ENCODE measurements around the gene GBGT1.

Gene GBGT1

GRCh38 chr9:133160742-133161546 is 2.8 kb downstream of the GBGT1 start:
- peak; percentile 38 for DNase-seq

DNA sequence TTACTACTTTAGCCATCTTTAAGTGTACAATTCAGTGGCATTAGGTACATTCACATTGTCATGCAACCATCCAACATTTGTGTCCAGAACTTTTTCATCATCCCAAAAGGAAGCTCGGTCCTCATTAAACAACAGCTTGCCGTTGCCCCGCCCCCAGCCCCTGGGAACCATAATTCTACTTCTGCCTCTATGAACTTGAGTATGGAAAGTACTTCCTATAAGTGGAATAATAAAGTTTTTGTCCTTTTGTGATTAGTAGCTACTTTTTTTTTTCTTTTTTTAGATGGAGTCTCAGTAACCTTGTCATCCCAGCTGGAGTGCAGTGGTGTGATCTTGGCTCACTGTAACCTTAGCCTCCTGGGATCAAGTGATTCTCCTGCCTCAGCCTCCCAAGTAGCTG is 5.0 kb downstream of the GBGT1 start:
- DNase-seq, result no peak

DNA sequence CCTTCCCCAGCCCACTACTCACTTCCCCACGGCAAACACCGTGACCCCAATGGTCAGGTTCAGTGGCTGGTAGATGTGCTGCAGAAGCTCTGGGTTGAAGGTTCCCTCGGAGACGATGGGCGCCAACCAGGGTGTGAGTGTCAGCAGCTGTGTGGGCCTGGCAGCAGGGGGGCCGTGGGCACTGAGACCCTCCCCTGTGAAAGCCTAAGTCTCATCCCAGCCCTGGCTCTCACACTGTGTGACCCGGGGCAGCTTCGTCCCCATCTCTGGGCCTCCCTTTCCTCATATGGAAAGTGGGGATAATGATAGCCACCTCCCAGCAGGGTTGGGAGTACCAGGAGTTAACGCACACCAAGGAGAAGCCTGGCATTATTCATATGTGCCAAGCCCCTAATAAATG is 8.6 kb downstream of the GBGT1 start:
- DNase-seq, result no peak

- no peak for DNase-seq
Measured at GRCh38 chr9:133154097-133154989, 9.4 kb downstream of the GBGT1 start.

DNA sequence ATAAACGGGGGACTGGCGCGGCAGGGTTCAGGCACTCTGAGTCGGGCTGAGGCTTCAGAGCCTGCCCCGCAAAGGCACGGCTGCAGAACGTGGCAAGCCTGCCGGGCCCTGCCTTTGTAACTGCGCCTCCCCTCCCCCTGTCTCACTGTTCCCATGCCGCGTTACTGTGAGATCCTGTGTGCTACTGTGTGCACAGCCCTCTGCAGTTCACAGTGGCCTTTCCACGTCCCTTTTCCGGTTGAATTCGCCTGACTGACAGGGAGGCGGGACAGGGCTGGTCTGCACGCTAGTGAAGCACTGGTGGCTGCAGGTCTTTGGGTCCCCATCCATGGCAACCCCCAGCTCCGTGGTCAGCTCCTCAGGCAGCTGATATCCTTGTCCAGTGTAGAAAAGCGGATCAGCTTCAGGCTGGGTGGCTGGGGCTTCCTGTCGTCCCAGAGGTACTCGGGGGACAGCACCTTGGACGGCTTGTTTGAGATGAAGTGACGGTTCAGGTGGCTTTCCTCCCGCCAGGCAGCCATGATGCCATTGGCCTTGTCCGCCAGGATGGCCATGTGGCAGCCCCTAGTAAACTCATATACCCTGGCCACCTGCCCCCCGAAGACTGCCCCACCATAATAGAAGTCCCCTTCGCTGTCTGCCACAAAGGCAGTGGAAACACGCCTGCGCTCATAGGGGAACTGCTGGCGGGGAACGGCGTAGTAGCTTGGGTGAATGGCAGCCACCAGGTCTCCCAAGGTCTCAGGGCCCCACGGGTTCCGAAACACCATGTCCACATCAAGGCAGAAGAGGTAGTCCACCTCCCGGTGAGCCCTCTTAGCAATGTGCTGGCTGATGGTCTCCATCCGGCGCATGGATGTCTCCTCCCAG is 10.3 kb downstream of the GBGT1 start:
- no peak for DNase-seq

- no peak for DNase-seq
Measured at GRCh38 chr9:133151601-133152525, 11.9 kb downstream of the GBGT1 start.

GRCh38 chr9:133151041-133151440 is 12.7 kb downstream of the GBGT1 start:
- DNase-seq, result no peak

DNA sequence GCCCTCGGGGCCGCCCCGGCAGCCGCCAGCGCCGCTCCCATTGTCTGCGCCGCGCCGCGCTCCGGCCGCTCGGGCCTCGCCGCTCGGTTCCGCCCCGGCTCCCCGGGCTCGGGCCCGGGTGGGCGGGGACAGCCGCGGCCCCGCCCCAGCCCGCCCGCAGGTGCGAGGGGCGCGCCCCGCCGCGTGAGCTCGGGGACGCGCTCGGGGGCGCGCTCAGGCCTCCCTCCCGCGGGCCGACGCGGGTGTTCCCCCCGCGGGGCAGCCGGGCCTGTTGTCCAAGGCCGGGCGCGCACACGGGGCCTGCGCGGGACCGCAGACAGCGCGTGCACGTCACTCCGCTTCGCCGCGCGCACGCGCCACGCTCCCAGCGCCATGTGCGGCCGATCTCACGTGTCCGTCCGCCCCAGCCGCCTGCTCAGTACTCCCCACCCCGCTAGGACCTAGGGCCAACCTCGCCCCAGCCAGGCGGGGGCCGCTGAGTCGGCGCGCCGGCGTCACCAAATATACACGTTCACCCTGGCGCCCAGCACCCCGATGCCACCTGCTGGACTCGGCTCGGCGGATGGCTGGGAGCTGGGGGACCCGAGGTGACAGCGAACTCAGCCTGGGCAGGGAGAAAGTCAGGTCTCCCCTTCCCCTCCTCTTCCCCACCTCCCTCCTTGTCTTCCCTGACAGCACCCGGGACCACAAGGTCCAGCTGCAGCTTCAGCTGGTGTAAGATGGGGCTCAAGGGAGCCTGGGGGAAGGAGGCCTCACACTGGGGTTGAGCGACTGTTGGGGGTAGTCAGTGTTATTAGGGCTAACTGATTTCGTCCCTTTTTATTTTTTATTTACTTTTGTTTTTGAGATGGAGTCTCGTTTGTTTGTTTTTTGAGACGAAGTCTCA is 14.3 kb downstream of the GBGT1 start:
- DNase-seq, result peak; percentile 96

DNA sequence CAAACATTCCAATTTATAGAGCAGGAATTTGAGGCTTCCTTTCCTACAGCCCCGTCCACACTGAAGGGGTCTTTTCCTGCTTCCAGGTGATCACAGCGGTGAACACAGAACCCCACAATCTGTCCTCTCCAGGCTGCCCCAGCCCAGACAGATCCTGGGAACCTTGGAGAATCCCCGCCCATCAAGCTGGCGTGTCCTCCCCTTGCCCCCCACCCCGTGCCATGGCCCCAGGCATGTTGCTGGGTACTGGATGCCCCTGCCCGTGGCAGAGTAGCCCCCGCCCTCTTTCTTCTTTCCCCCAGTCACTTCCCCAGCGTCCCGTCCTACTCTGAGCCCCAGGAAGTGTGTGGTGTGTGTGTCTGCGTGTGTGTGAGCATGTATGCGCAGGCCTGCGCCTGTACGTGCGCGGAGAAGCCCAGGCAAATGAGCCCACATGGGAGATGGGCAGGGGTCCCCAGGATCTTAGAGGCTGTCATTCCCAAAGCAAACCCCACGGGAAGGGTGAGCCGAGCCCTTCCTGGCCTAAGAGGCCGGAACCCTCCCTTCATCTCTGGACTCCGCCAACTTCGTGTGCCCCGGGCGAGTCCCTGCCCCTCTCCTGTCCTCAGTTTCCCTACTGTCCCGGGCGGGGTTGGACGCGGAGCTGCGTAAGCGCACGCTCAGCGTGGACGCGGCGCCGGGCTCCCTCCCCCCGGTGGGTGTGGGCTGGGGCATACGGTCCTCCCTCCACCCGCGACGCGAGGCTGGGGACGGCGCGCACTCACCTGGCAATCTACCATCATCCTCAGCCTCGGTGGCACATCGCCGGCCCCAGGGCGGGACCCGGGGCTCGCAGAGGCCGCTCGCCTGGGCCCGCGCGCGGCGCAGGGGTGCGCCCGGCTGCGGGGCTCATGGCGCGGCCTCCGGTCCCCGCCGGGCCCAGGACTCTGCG is 15.2 kb downstream of the GBGT1 start:
- DNase-seq, result peak; percentile 77

GRCh38 chr9:133147412-133148198 is 16.1 kb downstream of the GBGT1 start:
- DNase-seq, result peak; percentile 92

DNA sequence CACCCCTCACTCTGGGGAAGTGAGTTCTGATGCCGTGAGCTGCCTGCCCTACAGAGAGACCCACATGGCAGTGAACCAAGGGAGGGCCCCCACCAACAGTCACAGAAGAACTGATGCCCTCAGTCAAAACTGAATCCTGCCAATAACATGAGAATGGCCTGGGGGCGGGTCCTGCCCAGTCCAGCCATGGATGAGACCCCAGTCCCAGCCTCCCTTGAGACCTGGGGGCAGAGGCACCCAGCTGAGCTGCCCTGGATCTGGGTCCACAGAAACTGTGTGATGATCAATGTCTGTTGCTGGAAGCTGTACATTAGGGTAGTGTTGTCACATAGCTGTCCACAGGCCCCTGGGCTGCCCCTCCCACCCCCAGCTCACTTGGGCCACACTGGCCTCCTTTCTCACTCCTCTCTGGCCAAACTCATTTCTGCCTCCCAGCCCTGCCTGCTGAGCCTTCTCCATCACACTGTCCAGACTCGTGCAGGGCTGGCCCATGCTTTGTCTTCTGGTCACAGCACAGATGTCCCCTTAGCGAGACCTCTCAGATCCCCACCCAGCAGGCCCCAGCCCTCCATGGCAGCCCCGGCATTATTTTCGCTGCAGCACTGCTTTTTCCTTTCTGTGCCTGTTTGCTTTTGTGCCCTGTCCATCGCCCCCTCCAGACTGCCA is 16.8 kb downstream of the GBGT1 start:
- DNase-seq, result no peak

DNA sequence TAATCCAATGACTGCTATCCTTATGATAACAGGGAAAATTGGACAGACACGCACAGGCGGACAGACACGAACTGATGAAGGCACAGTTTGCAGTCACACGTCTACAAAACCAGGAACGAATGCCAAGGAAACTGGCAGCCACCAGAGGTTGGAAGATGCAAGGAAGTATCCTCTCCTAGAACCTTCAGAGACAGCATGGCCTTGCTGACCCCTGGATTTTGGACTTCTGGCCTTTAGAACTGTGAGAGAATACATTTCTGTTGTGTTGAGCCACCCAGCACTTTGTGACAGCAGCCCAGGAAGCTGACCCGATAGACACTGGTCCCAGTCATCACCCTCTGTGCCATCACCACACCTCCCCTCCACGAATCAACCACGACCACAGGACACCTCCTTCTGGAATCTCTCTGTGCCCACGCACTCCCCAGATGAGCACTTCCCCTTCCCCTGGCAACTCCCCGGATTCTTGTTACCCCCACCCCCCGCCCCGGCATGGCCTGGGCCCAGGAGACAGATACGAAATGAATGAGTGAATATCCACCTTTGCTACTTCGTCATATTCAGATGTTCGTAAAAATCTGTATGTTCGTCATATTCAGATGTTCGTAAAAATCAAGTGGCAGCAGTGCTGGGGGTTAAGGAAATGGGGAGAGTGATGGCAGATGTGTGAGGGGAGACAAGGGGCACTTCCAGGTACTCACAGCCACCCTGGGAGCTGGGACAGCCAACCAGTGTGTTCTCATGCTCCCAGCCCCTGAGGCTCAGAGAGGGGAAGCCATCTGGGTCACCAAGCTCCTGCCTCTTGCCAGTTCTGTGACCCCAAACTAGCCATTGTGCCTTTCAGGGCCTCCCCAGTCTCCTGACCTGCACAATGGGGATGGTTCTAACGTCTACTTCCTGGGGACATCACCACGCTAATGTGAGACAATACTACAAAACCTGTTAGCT is 18.5 kb downstream of the GBGT1 start:
- no peak for DNase-seq

- peak; percentile 77 for DNase-seq
Measured at GRCh38 chr9:133144142-133144903, 19.4 kb downstream of the GBGT1 start.

- DNase-seq, result no peak
Measured at GRCh38 chr9:133143639-133144141, 20.0 kb downstream of the GBGT1 start.

DNA sequence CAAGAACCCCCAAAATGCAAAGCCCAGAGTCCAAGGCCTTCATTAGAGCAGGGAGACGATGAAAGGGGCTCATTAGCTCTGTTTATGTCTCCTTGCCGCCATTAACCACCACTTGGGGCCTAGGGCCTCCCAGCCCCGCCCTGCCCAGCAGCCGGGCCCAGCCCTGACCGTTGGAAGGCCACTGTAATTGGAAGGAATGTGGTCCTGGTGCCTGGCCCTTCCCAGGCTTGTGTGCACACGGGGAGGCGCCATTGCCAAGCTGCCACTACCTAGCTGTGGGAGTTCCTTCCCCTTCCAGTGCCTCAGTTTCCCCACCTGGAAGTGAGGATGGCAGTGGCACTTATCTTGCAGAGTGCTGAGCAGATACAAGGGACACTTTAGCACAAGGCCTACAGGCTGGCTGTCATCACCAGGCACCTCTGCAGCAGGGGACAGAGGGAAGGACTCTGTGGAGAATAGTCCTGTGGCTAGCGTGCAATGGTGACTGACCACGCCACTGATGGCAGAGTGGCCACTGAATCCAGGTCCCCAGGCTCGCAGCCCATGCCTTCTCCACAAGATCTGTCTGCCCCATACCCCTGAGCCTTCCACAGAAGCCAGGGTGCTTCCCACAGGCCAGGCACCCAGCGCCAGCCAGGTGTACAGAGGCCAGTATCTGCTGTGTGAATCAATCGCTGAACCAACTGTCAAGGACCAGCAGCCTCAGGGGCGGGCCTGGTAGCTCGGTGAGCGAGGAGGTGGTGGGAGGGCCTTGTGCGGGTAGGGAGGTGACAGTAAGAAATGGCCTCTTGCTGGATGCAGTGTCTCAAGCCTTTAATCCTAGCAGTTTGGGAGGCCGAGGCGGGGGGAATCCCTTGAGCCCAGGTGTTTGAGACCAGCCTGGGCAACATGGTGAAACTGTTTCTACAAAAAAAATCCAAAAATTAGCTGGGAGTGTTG is 20.8 kb downstream of the GBGT1 start:
- no peak for DNase-seq

Data from NCI-H2171 treated with DMSO at 0.1 percent for 48 hours (cell line).